NCI-H446 treated with DMSO at 0.1 percent for 48 hours (cell line): ENCODE measurements around the gene ATAD1.
"Not testable (repeated sequence)": the region's sequence is repeated elsewhere in the genome, so short reads cannot be mapped to it uniquely, and the experiment has no call there.

Source experiments
- DNase-seq: peaks from one replicate; lab custom pipeline; 2025; lab: John Stamatoyannopoulos, UW

The ATAD1 gene

GRCh38 chr10:87846023-87846422, 28.0 kb upstream of the ATAD1 start:
- DNase-seq: no peak

GRCh38 chr10:87845624-87845998, 27.6 kb upstream of the ATAD1 start:
- no peak for DNase-seq

- DNase-seq: no peak
These were observed 27.0 kb upstream of the ATAD1 start for GRCh38 chr10:87844837-87845623.

- no peak for DNase-seq
These were observed 25.7 kb upstream of the ATAD1 start for GRCh38 chr10:87843714-87844113.

- no peak for DNase-seq
These were observed 24.9 kb upstream of the ATAD1 start for GRCh38 chr10:87842776-87843497.

- no peak for DNase-seq
These were observed 24.2 kb upstream of the ATAD1 start for GRCh38 chr10:87842220-87842641.

DNA sequence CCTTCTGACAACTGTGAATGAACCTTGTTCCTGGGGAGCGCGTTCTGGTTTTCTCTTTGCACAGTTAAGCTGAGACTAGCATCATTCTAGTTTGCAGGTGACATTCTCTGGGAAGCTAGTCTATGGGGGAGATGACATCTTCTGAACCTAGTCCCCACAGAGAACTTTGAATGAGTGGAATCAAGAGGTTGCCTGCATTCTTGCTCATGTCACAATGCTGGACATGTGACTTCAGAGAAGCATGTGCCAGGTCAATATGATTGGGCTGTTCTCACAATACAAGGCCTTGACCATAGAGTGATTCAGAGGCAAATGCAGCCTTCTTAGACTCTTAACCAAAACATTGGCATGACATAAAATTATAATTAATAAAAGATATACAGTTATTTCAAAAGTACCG, 23.2 kb upstream of the ATAD1 start:
- no peak for DNase-seq

DNA sequence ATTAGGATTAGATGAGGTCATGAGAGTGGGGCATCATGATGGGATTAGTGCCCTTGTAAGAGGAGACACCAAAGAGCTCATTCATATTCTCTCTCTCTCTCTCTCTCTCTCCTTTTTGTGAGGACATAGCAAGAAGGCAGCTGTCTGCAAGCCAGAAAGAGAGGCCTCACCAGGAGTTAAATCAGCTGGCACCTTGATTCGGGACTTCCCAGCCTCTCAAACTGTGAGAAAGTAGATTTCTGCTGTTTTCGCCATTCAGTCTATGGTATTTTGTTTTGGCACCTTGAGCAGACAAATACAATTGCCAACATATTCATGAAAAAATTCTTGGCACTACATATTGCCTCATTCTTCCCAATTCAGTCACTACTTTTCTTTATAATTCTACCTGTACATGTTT, 20.6 kb upstream of the ATAD1 start:
- DNase-seq: no peak

DNA sequence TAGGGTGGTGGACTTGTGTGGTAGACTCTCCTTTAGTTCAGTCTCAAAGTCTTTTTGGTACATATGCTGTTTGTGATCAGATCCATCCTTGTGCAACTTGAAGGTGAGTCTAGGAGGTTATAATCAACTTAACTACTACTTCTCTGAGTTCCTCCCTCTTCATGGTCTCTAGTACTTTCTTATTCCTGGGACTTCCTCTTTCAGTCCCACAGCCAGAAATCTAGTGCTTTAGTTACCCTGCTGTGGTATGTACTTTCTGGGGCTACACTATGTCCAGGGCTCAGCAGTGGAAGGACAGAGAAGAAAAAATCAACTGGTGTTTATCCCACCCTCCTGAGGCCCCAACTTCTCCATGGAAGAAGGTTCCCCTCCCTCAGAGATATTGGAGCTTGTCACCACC, 19.4 kb upstream of the ATAD1 start:
- DNase-seq: no peak

- no peak for DNase-seq
These were observed 18.1 kb upstream of the ATAD1 start for GRCh38 chr10:87836098-87836497.

- DNase-seq: no peak
These were observed 12.1 kb upstream of the ATAD1 start for GRCh38 chr10:87829986-87830729.

DNA sequence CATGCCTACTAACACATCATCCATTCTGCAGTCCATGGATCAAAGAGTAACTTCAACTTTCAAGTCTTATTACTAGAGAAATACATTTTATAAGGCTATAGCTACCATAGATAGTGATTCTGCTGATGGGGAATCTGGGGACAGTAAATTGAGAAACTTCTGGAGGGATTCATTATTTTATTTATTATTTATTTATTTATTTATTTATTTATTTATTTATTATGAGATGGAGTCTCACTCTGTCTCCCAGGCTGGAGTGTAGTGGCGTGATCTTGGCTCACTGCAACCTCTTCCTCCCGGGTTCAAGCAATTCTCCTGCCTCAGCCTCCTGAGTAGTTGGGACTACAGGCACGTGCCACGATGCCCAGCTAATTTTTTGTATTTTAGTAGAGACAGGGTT, 11.0 kb upstream of the ATAD1 start:
- not testable (repeated sequence) for DNase-seq

DNA sequence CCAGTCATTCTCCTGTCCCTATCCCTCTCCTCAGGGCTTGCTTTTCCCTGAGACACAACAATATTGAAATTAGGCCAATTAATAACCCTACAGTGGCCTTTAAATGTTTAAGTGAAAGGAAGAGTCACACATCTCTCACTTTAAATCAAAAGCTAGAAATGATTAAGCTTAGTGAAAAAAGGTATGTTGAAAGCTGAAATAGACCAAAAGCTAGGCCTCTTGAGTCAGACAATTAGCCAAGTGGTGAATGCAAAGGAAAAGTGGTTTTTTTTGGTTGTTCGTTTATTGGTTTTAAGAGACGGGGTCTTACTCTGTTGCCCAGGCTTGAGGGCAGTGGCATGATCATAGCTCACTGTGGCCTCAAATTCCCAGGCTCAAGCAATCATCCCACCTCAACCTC, 9.7 kb upstream of the ATAD1 start:
- DNase-seq: no peak

DNA sequence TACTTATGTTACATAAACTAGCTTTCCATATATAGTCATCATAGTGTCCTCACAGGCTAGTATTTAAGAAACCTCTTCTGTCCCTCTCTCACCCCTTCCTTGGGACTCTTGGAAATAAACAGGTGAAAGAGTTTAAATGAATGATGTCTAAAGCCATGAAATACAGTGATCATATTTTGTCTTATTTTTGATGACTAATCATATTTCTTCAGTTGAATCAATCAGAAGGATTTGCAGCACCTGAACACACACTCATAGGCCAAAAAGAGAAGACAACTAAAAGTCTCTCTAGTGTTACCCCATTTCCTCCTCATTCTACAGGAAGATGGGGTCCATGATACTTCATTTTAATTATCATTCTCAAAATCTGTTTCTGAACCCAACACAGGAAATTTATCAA, 8.6 kb upstream of the ATAD1 start:
- DNase-seq: no peak

DNA sequence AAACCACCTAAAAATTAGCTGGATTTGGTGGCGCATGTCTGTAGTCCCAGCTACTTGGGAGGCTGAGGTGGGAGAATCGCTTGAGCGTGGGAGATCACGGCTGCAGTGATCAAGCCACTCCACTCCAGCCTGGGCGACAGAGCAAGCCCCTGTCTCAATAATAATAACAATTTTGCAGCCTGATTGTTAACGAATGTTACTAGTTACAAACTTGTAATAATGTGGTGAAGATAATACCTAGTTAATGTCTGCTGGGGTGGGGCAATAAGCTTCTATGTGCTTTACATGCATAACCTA, 1.2 kb upstream of the ATAD1 start:
- DNase-seq: no peak

- no peak for DNase-seq
These were observed 671 bp upstream of the ATAD1 start for GRCh38 chr10:87818505-87819288.

- DNase-seq: no peak
These were observed 973 bp downstream of the ATAD1 start for GRCh38 chr10:87816898-87817608.

DNA sequence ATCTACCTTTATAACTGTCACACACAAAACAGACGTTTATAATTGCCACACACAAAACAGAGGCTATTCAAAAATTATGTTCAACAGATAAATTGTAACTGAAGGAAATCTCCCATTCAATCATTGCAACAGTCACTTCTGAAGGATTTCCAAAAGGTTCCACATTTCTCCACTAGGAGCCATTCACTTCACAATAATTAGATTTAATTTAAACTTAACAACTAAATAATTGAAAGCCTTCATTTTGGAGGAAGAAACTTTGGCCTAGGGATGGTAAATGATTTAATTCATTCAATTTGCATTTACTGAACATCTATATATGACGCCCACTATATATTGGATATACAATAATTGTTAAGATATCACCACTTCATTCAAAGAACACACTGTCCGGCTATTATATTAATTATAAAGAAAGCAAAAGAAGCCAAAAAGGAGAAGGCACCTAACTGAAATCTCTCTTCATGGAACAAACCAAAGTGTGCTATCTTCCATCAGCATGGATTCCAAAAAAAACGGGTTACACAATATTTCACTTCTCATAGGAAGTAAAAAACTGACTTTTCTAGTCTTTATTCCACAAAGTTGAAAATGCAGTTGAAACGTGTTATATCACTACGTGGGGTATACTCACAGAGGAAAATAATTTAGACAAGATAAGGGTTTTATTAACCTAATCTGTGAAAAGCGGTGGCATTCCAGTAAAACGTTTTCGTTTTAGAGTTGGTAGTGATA, 1.7 kb downstream of the ATAD1 start:
- DNase-seq: no peak

- DNase-seq: no peak
These were observed 13.0 kb downstream of the ATAD1 start for GRCh38 chr10:87804939-87805569.

DNA sequence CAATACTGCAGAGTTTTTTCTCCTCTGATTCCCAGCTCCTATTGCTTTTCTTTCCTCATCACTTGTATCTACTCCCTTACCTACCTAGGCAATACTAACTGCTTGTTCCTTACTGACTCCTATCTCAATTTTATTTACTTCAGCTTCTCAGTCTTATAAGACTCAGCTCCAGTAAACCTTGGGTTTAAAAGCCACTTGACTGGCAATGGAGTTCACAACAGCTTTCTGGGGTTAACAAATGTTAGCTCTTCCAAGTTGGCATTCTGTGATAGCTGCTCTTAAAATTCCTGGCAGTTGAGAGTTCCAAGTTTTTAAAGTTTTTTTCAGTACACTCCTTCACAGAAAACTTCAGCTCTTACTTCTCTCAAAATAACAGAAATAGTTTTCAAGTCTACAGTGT, 14.2 kb downstream of the ATAD1 start:
- no peak for DNase-seq

- DNase-seq: no peak
These were observed 14.7 kb downstream of the ATAD1 start for GRCh38 chr10:87803328-87803727.
